Endodermal cell (in vitro differentiated cells): Measurements from ENCODE around the gene CORIN. TPM values are rescaled to one million over a fixed set of nuclear protein-coding genes. Genes with fewer than 3 reads are reported as not detected.

Experiments
- DNase-seq: peaks from one replicate; pipeline ENCODE4 v3.0.0-alpha.2; 2017
- H3K27ac ChIP-seq: 2 replicates; pipeline ENCODE4 v1.5.1; 2013; ENCODE audit warnings: mild to moderate bottlenecking, low read depth, low read length, moderate library complexity
- H3K27me3 ChIP-seq: 2 replicates; pipeline ENCODE4 v1.6.1; 2013; ENCODE audit warnings: mild to moderate bottlenecking, low read length, moderate library complexity; ENCODE audit not compliant: insufficient read depth, control insufficient read depth, poor library complexity, severe bottlenecking
- H3K36me3 ChIP-seq: 2 replicates; pipeline ENCODE4 v1.7.0; 2013; ENCODE audit warnings: mild to moderate bottlenecking, low read length, moderate library complexity; ENCODE audit not compliant: control insufficient read depth, insufficient read depth
- H3K4me1 ChIP-seq: one replicate; pipeline ENCODE4 v1.7.0; 2013; ENCODE audit warnings: low read length; ENCODE audit not compliant: control insufficient read depth, insufficient read depth
- H3K4me3 ChIP-seq: 2 replicates; pipeline ENCODE4 v1.5.1; 2013; ENCODE audit warnings: mild to moderate bottlenecking, low read length, moderate library complexity
- H3K9ac ChIP-seq: 2 replicates; pipeline ENCODE4 v1.6.1; 2013; ENCODE audit warnings: mild to moderate bottlenecking, low read length, moderate library complexity; ENCODE audit not compliant: poor library complexity, severe bottlenecking; ENCODE audit errors: extremely low read depth
- H3K9me3 ChIP-seq: 2 replicates; pipeline ENCODE4 v1.6.1; 2013; ENCODE audit warnings: mild to moderate bottlenecking, low read length, moderate library complexity; ENCODE audit not compliant: control insufficient read depth
- H3K27ac Mint-ChIP-seq: 2 replicates; pipeline ENCODE4 v1.8.0; 2020; ENCODE audit warnings: mixed read lengths
- H3K27me3 Mint-ChIP-seq: 2 replicates; pipeline ENCODE4 v1.8.0; 2021; ENCODE audit warnings: mild to moderate bottlenecking, mixed read lengths; ENCODE audit not compliant: insufficient read depth
- H3K36me3 Mint-ChIP-seq: 2 replicates; pipeline ENCODE4 v1.8.0; 2020; ENCODE audit warnings: low read depth, mixed read lengths
- H3K4me1 Mint-ChIP-seq: 2 replicates; pipeline ENCODE4 v1.8.0; 2020; ENCODE audit warnings: mixed read lengths
- H3K4me3 Mint-ChIP-seq: 2 replicates; pipeline ENCODE4 v1.8.0; 2020; ENCODE audit warnings: mild to moderate bottlenecking, moderate library complexity, mixed read lengths
- H3K9me3 Mint-ChIP-seq: 2 replicates; pipeline ENCODE4 v1.8.0; 2020; ENCODE audit warnings: mild to moderate bottlenecking, mixed read lengths
- WGBS, 2 experiments: methylation state at CpG; one replicate each; pipeline versions ENCODE4 v1.1.5 to v1.1.7; 2013; ENCODE audit warnings: missing lambda C conversion rate in 2 of 2, mixed read lengths in 1 of 2; ENCODE audit not compliant: insufficient coverage in 1 of 2, insufficient read length in 1 of 2; 5-methylcytosine and 5-hydroxymethylcytosine counted together
- total RNA-seq, 2 donors: library from RNA; stranded (reverse); fragmentation: NEBNext Ultra II Directional in 1 of 2; extraction: Animal tissue kit (Norgen Biotek cat#: 25700) in 1 of 2; gene quantifications; 2 replicates in 1 of 2; 3 replicates in 1 of 2; pipeline ENCODE4 v1.2.1, GENCODE V29; 2021
- TF ChIP-seq, protein P1 (sequence below): fragments of 200-600 bp; sonication (generic); conservative IDR thresholded peaks from 2 replicates; pipeline ENCODE4 v1.5.0; 2021; ENCODE audit warnings: antibody characterized with exemption, mild to moderate bottlenecking

CORIN gene
- total RNA-seq, 2 donors from 2014 or later = 0.53 TPM; not detected in 1

DNA sequence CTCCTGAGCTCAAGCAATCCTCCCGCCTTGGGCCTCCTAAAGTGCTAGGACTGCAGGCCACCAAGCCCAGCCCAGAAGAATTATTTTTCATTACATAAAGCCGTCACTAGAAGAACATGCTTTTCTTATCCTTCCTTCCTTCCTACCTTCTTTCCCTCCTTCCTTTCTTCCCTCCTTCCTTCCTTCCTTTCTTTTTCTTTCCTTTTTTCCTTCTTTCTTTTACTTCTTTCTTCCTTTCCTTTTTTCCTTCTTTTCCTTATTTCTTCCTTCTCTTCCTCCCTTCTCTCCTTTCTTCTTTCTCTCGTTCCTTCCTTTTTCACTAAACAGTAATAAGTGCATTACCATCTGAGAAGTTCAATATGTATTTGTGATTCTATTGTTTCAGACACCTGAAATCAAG lies 231.4 kb downstream of the CORIN start:
- DNase-seq = no peak
- 93 to 100% methylated on average over 2 to 3 of the region's 3 CpGs for WGBS, 2 experiments
- no peaks in the 10 kb centered on the region for H3K36me3 ChIP-seq
- H3K9ac ChIP-seq = no peak overlapping the region
- Mint-ChIP-seq H3K4me1 (no peaks in the 10 kb centered on the region), H3K27me3 (peaks cover 1% of the 10 kb centered on the region), H3K4me3 (no peak overlapping the region), H3K9me3 (no peaks in the 10 kb centered on the region), H3K36me3 (no peaks in the 10 kb centered on the region), H3K27ac (no peak overlapping the region)
- no peaks in the 10 kb centered on the region for H3K27me3 ChIP-seq
- TF ChIP-seq, protein P1, sequence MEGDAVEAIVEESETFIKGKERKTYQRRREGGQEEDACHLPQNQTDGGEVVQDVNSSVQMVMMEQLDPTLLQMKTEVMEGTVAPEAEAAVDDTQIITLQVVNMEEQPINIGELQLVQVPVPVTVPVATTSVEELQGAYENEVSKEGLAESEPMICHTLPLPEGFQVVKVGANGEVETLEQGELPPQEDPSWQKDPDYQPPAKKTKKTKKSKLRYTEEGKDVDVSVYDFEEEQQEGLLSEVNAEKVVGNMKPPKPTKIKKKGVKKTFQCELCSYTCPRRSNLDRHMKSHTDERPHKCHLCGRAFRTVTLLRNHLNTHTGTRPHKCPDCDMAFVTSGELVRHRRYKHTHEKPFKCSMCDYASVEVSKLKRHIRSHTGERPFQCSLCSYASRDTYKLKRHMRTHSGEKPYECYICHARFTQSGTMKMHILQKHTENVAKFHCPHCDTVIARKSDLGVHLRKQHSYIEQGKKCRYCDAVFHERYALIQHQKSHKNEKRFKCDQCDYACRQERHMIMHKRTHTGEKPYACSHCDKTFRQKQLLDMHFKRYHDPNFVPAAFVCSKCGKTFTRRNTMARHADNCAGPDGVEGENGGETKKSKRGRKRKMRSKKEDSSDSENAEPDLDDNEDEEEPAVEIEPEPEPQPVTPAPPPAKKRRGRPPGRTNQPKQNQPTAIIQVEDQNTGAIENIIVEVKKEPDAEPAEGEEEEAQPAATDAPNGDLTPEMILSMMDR = no peak
- H3K4me3 ChIP-seq = no peak overlapping the region
- H3K9me3 ChIP-seq = no peaks in the 10 kb centered on the region
- no peak overlapping the region for H3K27ac ChIP-seq
- no peaks in the 10 kb centered on the region for H3K4me1 ChIP-seq

DNA sequence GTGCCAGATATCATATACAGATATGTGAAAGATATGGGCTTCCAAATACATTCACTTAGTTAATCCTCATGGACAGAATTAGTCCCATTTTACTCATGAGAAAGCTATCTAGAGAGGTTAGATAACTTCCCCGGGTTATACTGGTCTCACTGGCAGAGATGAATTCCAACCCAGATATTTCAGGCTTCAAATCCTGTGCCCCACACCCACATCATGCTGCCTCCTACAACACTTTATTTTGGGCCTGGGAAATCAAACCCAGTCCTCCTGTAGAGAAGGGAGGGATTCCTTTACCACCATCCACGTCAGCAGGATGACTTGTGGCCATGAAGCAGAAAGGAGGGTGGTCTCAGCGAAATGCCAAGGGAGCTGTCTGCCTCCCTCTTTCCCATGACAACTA lies 239.0 kb downstream of the CORIN start:
- WGBS, 2 experiments = 91% methylated on average over 3 of the region's 3 CpGs; no CpG with 5 or more reads in 1 of the 2 experiments

DNA sequence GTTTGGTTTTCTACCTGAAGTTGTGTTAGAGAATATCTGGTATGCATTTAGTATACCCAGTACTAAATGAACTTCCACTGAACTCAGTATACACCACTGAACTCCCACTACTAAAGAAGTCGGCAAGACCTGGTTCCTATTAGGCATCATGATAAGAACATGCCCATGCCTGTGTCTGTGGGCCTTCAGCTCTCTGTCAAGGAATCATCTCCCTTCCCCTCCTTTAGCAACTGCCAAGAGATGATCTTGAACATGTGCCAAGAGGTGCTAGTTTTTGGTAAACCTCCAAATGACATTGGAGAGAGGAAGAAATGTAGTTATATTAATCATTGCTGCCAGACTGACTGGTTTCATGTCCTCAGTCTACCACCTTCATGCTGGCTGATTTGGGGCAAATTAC lies 239.5 kb downstream of the CORIN start:
- 75 to 92% methylated on average over 1 of the region's 1 CpG for WGBS, 2 experiments

More for the DNA sequence above, 239.0 kb downstream of the CORIN start:
- Mint-ChIP-seq H3K9me3 (no peaks in the 10 kb centered on the region), H3K27ac (no peak overlapping the region), H3K4me3 (no peak overlapping the region), H3K27me3 (no peaks in the 10 kb centered on the region), H3K4me1 (no peaks in the 10 kb centered on the region), H3K36me3 (no peaks in the 10 kb centered on the region)
- Histone ChIP-seq H3K36me3 (no peaks in the 10 kb centered on the region), H3K27ac (no peak overlapping the region), H3K4me1 (peaks cover 2% of the 10 kb centered on the region), H3K9me3 (no peaks in the 10 kb centered on the region), H3K4me3 (no peak overlapping the region), H3K27me3 (no peaks in the 10 kb centered on the region), H3K9ac (no peak overlapping the region)
- no peak for DNase-seq
- TF ChIP-seq, protein P1 = no peak

More for the DNA sequence above, 239.5 kb downstream of the CORIN start:
- H3K9me3 ChIP-seq = no peaks in the 10 kb centered on the region
- H3K4me3 Mint-ChIP-seq = no peak overlapping the region
- no peaks in the 10 kb centered on the region for H3K36me3 Mint-ChIP-seq
- no peaks in the 10 kb centered on the region for H3K27me3 Mint-ChIP-seq
- H3K9ac ChIP-seq = no peak overlapping the region
- H3K27ac ChIP-seq = no peak overlapping the region
- no peaks in the 10 kb centered on the region for H3K36me3 ChIP-seq
- H3K4me3 ChIP-seq = no peak overlapping the region
- TF ChIP-seq, protein P1 = no peak
- no peaks in the 10 kb centered on the region for H3K4me1 Mint-ChIP-seq
- DNase-seq = no peak
- no peak overlapping the region for H3K27ac Mint-ChIP-seq
- peaks cover 2% of the 10 kb centered on the region for H3K4me1 ChIP-seq
- no peaks in the 10 kb centered on the region for H3K27me3 ChIP-seq
- no peaks in the 10 kb centered on the region for H3K9me3 Mint-ChIP-seq
